ENCODE measurements around the gene FLII. TPM values are rescaled to one million over a fixed set of nuclear protein-coding genes. Genes with fewer than 3 reads are reported as not detected.

FLII gene
- total RNA-seq, 2 donors from 2014 or later, result 280 to 347 TPM

- TF ChIP-seq POLR2AphosphoS5 (IDR thresholded peaks at IDR 0.05), result no peak
- no peak for TF ChIP-seq POLR2A (IDR thresholded peaks at IDR 0.05)
- no peak for TF ChIP-seq CTCF (IDR thresholded peaks at IDR 0.05)
- no peak for DNase-seq (ENCODE audit: low spot score)
- no peaks in the 10 kb centered on the region for H3K27me3 ChIP-seq (replicated peaks; ENCODE audit: insufficient read depth)
- peaks cover 8% of the 10 kb centered on the region in 2 donors for H3K36me3 ChIP-seq
- H3K4me1 ChIP-seq (replicated peaks), result no peaks in the 10 kb centered on the region
- H3K27ac ChIP-seq, result no peak overlapping the region
- H3K4me3 ChIP-seq, result no peak overlapping the region
- 88% methylated on average over 21 of the region's 21 CpGs for WGBS
- intact Hi-C loops (cut with DNase I), result no loop called here
- no peaks in the 10 kb centered on the region for H3K9me3 ChIP-seq
Observed at GRCh38 chr17:18245038-18245776, 13.3 kb downstream of the FLII start.

- Histone ChIP-seq H3K4me1 (replicated peaks) (no peaks in the 10 kb centered on the region), H3K9me3 (no peaks in the 10 kb centered on the region), H3K27ac (no peak overlapping the region), H3K4me3 (no peak overlapping the region), H3K36me3 (peaks cover 8% of the 10 kb centered on the region in 2 donors), H3K27me3 (replicated peaks; ENCODE audit: insufficient read depth) (no peaks in the 10 kb centered on the region)
- intact Hi-C loops (cut with DNase I), result no loop called here
- TF ChIP-seq POLR2AphosphoS5 (IDR thresholded peaks at IDR 0.05), result no peak
- no peak for TF ChIP-seq CTCF (IDR thresholded peaks at IDR 0.05)
- no peak for TF ChIP-seq POLR2A (IDR thresholded peaks at IDR 0.05)
- WGBS, result 84% methylated on average over 28 of the region's 28 CpGs
- no peak for DNase-seq (ENCODE audit: low spot score)
Observed at GRCh38 chr17:18241229-18241871, 17.2 kb downstream of the FLII start.

- Histone ChIP-seq H3K36me3 (peaks cover 4 to 7% of the 10 kb centered on the region in 2 donors), H3K4me1 (replicated peaks) (no peaks in the 10 kb centered on the region), H3K9me3 (no peaks in the 10 kb centered on the region), H3K4me3 (no peak overlapping the region), H3K27me3 (replicated peaks; ENCODE audit: insufficient read depth) (no peaks in the 10 kb centered on the region), H3K27ac (no peak overlapping the region)
- no peak for DNase-seq (ENCODE audit: low spot score)
- intact Hi-C loops (cut with DNase I), result no loop called here
- TF ChIP-seq POLR2AphosphoS5 (IDR thresholded peaks at IDR 0.05) (no peak), CTCF (IDR thresholded peaks at IDR 0.05) (no peak), POLR2A (IDR thresholded peaks at IDR 0.05) (no peak)
- WGBS, result 88% methylated on average over 19 of the region's 19 CpGs
Observed at GRCh38 chr17:18240449-18240848, 18.1 kb downstream of the FLII start.

- no peaks in the 10 kb centered on the region for H3K36me3 ChIP-seq
- intact Hi-C loops (cut with DNase I), result no loop called here
- no peak overlapping the region for H3K4me3 ChIP-seq
- H3K4me1 ChIP-seq (replicated peaks), result no peaks in the 10 kb centered on the region
- H3K9me3 ChIP-seq, result no peaks in the 10 kb centered on the region
- TF ChIP-seq POLR2A (IDR thresholded peaks at IDR 0.05) (no peak), POLR2AphosphoS5 (IDR thresholded peaks at IDR 0.05) (no peak), CTCF (IDR thresholded peaks at IDR 0.05) (no peak)
- no peaks in the 10 kb centered on the region for H3K27me3 ChIP-seq (replicated peaks; ENCODE audit: insufficient read depth)
- WGBS, result 93% methylated on average over 18 of the region's 18 CpGs
- DNase-seq (ENCODE audit: low spot score), result no peak
- H3K27ac ChIP-seq, result no peak overlapping the region
Observed at GRCh38 chr17:18238299-18238698, 20.2 kb downstream of the FLII start.

- 85% methylated on average over 20 of the region's 20 CpGs for WGBS
- Histone ChIP-seq H3K4me1 (replicated peaks) (no peaks in the 10 kb centered on the region), H3K27ac (no peak overlapping the region), H3K36me3 (no peaks in the 10 kb centered on the region), H3K9me3 (no peaks in the 10 kb centered on the region), H3K4me3 (no peak overlapping the region), H3K27me3 (replicated peaks; ENCODE audit: insufficient read depth) (no peaks in the 10 kb centered on the region)
- no peak for DNase-seq (ENCODE audit: low spot score)
- no peak for TF ChIP-seq POLR2A (IDR thresholded peaks at IDR 0.05)
- TF ChIP-seq CTCF (IDR thresholded peaks at IDR 0.05), result no peak
- TF ChIP-seq POLR2AphosphoS5 (IDR thresholded peaks at IDR 0.05), result no peak
- intact Hi-C loops (cut with DNase I), result no loop called here
Observed at GRCh38 chr17:18237461-18237860, 21.1 kb downstream of the FLII start.

Measured in prostate gland (tissue), 2 donors.